ENCODE data around the gene SHISA7.
"Not testable (repeated sequence)": the region's sequence is repeated elsewhere in the genome, so short reads cannot be mapped to it uniquely, and the experiment has no call there.

Gene SHISA7

GRCh38 chr19:55462722-55463121 lies 19.6 kb upstream of the SHISA7 start:
- no peak for DNase-seq

DNA sequence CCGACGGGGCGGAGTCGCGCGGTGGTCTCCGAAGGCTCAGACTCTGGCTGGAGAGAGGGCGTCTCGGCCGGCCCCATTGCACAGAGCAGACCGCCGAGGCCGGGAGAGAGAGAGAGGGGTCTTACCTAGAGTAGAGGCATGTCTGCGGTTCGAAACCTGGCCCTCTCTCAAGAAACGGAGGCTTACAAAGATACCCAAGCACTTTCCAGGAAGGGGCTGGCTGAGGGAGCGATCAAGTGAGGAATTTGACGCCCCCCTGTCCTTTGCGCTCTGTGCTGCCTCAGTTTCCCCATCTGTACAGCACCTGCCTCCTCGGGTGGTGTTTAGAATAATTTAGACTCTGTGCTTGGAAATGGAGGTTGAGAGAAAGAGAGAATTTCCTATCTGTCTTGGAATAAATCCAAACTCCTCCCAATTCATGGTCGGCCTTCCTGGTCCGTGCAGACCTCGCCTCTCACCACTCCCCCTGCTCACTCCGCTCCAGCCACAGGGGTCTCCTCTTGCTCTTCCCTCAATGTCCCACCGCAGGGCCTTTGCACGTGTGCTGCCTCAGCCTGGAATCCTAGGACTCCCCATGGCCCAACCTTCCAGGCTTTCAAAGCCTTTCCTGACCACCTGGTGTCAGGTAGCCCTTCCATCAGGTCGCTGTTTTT lies 19.0 kb upstream of the SHISA7 start:
- DNase-seq, result peak; percentile 84

- peak; percentile 100 for DNase-seq
Observed at GRCh38 chr19:55461259-55461973, 18.3 kb upstream of the SHISA7 start, which contains the start of gene ISOC2. TSS of gene ISOC2 (minus strand) at chr19:55461642. CDS start at chr19:55456486, 5,156 bp downstream.

GRCh38 chr19:55460670-55461258 lies 17.7 kb upstream of the SHISA7 start:
- peak; percentile 94 for DNase-seq

GRCh38 chr19:55459950-55460657 lies 17.0 kb upstream of the SHISA7 start:
- DNase-seq, result peak; percentile 36

DNA sequence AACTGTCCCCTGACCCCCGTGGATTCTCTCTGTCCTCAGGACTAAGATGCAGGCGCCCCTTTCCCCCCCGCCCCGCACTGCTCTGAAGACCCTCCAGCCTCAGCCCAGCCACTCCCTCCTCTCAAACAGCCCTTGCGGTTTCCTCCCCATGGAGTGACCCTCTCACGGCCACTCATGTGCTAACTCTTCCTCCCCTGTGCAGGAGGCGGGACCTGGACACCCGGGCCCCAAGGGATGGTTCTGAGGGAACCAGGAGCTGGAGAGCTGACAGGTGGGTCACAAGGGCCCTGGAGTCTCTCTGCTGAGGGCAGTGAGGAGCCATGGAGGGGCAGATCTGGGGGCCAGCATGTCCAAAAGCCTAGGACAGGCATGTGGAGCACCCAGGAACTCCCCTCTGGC lies 16.4 kb upstream of the SHISA7 start:
- no peak for DNase-seq

- DNase-seq, result no peak
Observed at GRCh38 chr19:55457683-55458457, 14.8 kb upstream of the SHISA7 start.

- DNase-seq, result no peak
Observed at GRCh38 chr19:55456347-55456746, 13.2 kb upstream of the SHISA7 start.

DNA sequence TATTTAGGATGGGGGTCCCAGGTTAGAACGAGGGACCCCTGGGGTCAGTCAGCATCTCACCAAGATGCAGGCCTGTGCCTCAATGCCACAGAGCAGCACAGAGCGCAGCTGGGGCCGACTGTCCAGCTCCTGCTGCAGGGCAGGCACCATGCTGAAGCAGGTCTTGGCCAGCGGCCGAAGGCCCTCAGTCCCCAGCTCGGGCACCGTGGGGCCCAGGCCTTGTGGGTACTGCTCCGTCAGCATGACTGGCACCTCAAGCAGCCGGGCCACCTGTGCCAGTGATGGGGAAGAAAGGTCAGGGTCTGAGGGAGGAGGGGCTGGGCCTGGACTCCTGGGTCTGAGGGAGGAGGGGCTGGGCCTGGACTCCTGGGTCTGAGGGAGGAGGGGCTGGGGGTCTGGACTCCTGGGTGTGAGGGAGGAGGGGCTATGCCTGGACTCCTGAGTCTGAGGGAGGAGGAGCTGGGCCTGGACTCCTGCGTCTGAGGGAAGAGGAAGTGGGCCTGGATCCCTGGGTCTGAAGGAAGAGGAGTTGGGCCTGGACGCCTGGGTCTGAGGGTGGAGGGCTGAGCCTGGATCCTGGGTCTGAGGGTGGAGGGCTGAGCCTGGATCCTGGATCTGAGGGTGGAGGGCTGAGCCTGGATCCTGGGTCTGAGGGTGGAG lies 12.6 kb upstream of the SHISA7 start:
- DNase-seq, result no peak

DNA sequence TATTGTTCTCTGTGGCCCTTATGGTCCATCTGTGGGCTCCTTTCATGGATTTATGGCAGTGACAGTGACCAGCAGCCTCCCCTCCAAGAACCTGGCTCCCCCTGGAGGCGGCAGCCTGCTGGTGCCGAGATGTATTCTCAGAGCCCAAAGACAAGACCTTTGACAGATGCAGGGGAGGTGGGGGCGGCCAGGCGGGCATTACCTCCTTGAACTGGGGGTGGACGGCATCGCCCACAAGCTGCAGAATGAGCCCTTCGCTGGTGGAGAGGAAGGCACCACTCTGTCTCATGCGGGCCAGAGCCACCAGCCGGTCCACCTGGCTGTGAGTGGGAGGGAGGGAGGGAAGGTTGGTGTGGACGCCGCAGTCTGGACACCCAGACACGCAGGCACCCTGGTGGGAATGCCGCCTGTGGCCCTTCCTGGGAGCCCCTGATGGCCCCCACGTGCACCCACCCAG lies 11.7 kb upstream of the SHISA7 start:
- DNase-seq, result peak; percentile 84

GRCh38 chr19:55453511-55454260 lies 10.6 kb upstream of the SHISA7 start:
- no peak for DNase-seq

DNA sequence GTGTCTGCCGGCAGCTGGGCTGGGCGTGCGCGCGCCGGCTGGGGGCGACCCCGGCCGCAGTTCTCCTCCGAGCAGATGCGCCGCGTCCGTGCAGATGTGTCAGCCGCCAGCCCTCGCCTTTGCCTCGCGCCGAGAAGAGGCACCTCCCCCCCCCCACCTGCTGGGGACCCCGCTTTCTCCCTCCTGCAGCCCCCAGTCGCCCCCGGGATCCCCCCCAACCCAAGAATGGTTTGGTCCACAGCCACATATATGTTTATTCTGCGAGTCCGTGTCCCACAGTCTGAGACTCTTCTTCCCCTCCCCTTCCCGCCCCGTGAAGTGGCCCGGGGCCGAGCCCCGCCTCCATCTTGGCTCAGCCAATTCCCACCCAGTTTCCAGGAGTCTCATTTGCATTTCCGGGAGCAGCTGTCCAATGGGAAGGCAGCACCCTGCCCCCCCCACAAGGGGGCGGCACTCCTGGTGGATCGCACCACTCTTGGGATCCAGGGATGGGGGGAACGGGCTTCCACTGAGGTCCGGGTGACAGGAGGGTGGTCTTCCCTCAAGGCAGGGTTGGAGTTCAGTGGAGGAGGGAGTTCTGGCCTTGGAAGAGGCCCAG lies 9.7 kb upstream of the SHISA7 start:
- DNase-seq, result peak; percentile 96

- DNase-seq, result peak; percentile 34
Observed at GRCh38 chr19:55451965-55452748, 9.1 kb upstream of the SHISA7 start.

DNA sequence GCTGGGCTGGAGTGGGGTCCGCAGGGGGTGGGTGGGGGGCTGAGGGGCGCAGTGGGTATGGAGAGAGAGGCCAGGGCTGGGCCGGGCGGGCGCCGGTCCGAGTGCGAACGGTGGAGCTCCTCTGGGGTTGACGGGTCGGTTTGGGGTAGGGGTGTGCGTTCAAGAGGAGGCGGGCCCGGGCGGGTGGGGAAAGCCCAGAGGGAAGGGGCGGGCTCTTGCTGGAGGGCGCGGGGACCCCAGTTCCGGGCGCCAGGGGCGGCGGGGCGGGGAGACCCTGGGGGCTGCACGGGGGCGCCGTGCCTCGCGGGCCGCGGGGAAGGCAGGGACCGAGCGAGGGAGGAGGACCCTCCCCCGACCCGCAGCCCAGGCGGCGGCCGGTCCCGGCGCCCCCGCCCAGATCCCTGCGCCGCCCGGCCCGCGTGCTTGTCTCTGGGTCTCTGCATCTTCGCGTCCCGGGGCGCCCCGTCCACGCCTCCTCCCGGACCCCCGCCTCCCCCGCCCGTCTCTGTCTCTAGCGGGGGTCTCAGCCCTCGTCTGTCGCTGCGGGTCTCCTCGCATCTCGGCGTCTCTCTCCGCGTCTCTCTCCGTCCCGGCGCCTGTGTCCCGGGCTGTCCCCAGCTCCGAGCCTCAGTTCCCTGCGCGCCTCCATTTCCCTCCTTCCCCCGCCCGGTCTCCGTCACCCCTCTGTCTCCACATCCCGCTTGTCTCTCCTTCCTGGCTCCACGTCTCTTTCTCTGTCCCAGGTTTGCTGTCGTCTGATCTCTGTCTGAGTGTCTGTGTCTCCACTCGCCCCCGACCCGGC lies 8.3 kb upstream of the SHISA7 start:
- DNase-seq, result peak; percentile 32

- no peak for DNase-seq
Observed at GRCh38 chr19:55449469-55449868, 6.4 kb upstream of the SHISA7 start.

DNA sequence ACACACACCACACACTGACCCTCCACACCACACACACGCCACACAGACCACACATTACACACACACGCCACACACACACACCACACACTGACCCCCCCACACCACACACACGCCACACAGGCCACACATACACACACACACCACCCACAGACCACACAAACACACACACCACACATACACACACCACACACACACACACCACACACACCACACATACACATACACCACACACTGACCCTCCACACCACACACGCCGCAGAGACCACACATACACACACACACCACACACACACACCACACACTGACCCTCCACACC lies 5.0 kb upstream of the SHISA7 start:
- DNase-seq, result not testable (repeated sequence)

DNA sequence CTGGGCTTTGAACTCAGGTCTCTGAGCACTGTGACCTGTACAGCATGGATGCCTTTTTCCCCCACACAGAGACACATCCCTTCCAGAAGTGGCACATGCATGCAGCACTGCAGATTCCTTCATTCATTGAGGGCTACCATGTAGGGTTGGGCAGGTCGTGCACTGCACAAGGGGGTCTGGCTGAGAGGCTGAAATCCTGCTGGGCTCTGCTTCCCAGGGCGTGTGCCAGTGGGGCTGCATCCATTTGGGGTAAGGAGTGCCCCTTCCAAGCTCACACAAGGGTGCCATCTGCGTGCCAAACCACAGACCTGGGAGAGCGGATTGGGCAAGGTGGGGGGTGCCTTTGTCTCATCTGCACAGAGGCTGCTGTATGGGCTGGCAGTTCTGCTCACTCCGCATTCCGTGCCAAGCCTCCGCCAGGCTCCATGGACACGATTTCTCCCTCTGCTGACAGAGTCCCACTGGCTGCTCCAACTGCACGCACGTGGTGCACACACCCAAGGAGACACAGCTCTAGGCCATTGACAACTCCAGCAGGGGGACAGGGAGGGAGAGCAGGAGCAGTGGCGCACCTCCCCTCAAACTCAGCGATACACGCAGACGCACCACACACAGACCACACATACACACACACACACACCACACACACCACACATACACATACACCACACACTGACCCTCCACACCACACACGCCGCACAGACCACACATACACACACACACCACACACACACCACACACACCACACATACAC lies 4.5 kb upstream of the SHISA7 start:
- peak; percentile 83 for DNase-seq

DNA sequence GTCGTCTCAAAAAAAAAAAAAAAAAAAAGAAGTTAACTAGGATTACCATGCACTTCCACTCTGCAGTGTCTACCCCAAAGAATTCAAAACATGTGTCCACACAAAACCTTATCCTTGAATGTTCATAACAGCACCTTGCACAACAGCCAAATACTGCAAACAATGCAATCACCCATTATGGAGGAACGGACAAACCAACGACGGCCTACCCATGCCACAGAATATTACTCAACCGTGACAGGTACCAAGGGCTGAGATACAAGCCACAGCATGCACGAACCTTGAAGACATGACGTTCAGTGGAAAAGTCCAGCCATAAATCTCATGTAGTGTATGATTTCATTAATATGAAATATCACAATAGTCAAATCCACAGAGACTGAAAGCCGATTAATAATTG lies 3.0 kb upstream of the SHISA7 start:
- DNase-seq, result no peak

DNA sequence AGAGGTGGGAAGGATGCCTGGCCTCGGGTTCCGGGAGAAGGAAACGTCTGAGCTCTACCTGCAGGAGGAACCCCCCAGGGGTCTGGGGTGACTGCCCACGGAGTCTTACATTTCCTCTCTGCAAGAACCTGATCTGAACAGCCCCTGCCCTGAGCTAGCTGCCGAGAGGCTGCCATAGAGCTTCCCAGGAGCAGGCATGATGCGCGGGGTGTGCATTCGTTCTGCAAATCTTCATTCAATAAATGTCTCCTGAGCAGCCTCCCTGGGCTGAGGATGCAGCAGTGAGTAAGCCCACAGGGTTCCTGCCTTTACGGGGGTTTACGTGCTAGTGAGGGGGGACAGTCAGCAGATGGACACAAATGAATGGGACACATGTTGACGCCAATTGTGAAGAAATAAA lies 1.5 kb upstream of the SHISA7 start:
- DNase-seq, result no peak
